A549 (cell line): ENCODE measurements around the gene MYLK.

ENCODE experiments used
- BHLHE40 ChIP-seq: IDR thresholded peaks from 2 replicates; pipeline ENCODE4 v1.6.1; 2012; ENCODE audit warnings: low read depth, low read length, inconsistent platforms
- RAD21 ChIP-seq, 2 experiments: fragments of >200 bp in 1 of 2; sonication (Bioruptor Twin) in 1 of 2; formaldehyde crosslinking in 1 of 2; IDR thresholded peaks in 1 of 2; conservative IDR thresholded peaks in 1 of 2; 2 replicates in 1 of 2; 3 replicates in 1 of 2; pipeline ENCODE4 v1.6.1; 2012 to 2018; ENCODE audit warnings: inconsistent platforms in 1 of 2
- RNF2 ChIP-seq: fragments of 200-600 bp; sonication (generic); IDR thresholded peaks from 2 replicates; pipeline ENCODE4 v1.6.1; 2016; ENCODE audit warnings: low read depth, mild to moderate bottlenecking, antibody characterized with exemption, moderate library complexity, borderline replicate concordance
- ZFP36 ChIP-seq: fragments of 450-650 bp; IDR thresholded peaks from 2 replicates; pipeline ENCODE4 v1.6.1; 2014; ENCODE audit warnings: borderline replicate concordance; ENCODE audit not compliant: partially characterized antibody
- TF ChIP-seq, protein P1 (sequence below): fragments of >200 bp; sonication (Bioruptor Twin); formaldehyde crosslinking; IDR thresholded peaks from 3 replicates; pipeline ENCODE4 v1.5.1; 2016
- TF ChIP-seq, protein P2 (sequence below): IDR thresholded peaks from 2 replicates; pipeline ENCODE4 v1.6.1; 2012

DNA sequence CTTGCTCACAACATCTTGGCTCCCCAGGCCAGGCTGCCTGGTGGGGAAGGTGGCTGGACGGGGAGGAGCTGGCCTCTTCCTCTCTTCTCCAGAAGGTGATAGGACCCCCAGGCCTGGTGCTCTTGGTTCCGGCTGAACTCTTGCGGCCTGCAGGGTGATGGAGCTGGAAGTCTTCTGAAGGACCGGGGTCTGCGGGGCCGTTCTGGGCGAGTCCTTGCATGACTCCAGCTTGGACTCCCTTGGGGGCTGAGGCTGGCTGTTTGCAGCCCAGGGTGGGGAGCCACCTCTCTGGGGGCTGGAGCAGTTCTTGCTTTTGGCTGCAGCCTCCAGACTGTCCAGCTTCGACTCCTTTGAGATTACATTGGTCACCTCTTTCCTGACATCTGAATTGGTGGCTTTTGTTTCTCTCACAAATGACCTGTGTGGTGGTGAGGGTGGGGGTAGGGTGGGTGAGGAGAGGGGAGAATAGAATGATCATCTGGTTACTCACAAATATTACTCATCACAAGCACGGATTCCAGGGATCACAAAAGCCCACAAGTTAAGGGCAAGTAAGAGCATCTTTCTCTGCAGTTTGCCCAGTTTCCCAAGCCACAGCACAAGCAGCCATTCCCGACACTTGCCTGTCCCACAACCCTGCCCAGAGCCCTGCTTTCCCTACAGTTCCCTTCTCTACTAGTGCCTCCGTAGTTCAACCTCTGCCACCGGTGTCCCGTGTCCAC lies 150.2 kb downstream of the MYLK start:
- TF ChIP-seq RAD21 (conservative IDR thresholded peaks at IDR 0.05 in 1 of 2, IDR thresholded peaks at IDR 0.05 in 1 of 2) (no peak), ZFP36 (no peak), BHLHE40 (no peak), RNF2 (no peak)
- TF ChIP-seq, protein P1, sequence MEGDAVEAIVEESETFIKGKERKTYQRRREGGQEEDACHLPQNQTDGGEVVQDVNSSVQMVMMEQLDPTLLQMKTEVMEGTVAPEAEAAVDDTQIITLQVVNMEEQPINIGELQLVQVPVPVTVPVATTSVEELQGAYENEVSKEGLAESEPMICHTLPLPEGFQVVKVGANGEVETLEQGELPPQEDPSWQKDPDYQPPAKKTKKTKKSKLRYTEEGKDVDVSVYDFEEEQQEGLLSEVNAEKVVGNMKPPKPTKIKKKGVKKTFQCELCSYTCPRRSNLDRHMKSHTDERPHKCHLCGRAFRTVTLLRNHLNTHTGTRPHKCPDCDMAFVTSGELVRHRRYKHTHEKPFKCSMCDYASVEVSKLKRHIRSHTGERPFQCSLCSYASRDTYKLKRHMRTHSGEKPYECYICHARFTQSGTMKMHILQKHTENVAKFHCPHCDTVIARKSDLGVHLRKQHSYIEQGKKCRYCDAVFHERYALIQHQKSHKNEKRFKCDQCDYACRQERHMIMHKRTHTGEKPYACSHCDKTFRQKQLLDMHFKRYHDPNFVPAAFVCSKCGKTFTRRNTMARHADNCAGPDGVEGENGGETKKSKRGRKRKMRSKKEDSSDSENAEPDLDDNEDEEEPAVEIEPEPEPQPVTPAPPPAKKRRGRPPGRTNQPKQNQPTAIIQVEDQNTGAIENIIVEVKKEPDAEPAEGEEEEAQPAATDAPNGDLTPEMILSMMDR: no peak
- TF ChIP-seq, protein P2, sequence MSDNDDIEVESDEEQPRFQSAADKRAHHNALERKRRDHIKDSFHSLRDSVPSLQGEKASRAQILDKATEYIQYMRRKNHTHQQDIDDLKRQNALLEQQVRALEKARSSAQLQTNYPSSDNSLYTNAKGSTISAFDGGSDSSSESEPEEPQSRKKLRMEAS: no peak
